WTC11 (cell line): ENCODE results near the gene WRAP73. TPM values are rescaled to one million over a fixed set of nuclear protein-coding genes. Genes with fewer than 3 reads are reported as not detected.

ENCODE experiments used
- ATAC-seq: fragments of 200-7000 bp; cut with Tn5 transposase; 2 replicates; pipeline ENCODE4 v1.10.0; 2021; ENCODE audit warnings: mild to moderate bottlenecking, moderate library complexity
- Bru-seq: library from RNA; stranded (reverse); fragments of 400-500 nt; gene quantifications from one replicate; lab custom pipeline; 2021; lab: Mats Ljungman, UMichigan
- CTCF ChIA-PET: fragments of 300-600 bp; sonication (Branson Sonifier 250); formaldehyde crosslinking; loops from one replicate; lab custom pipeline; 2021; ENCODE audit warnings: antibody characterized with exemption; lab: Charles Lee
- POLR2A ChIA-PET: fragments of 350-600 bp; sonication (Branson Sonifier 250); formaldehyde crosslinking; loops from one replicate; lab custom pipeline; 2021; ENCODE audit warnings: antibody characterized with exemption; lab: Charles Lee
- DNase-seq: peaks from one replicate; pipeline ENCODE4 v3.0.0; 2021; ENCODE audit warnings: low spot score
- H3K27ac Mint-ChIP-seq: 2 replicates; pipeline ENCODE4 v1.8.0; 2021; ENCODE audit warnings: mixed read lengths
- H3K27me3 Mint-ChIP-seq: 2 replicates; pipeline ENCODE4 v1.8.0; 2021; ENCODE audit warnings: low read depth, mild to moderate bottlenecking, moderate library complexity, mixed read lengths
- H3K36me3 Mint-ChIP-seq: 2 replicates; pipeline ENCODE4 v1.8.0; 2021; ENCODE audit warnings: mixed read lengths
- H3K4me1 Mint-ChIP-seq: 2 replicates; pipeline ENCODE4 v1.8.0; 2022; ENCODE audit warnings: mixed read lengths
- H3K4me3 Mint-ChIP-seq: 2 replicates; pipeline ENCODE4 v1.8.0; 2021; ENCODE audit warnings: mild to moderate bottlenecking, moderate library complexity, mixed read lengths
- H3K9me3 Mint-ChIP-seq: 2 replicates; pipeline ENCODE4 v1.8.0; 2021; ENCODE audit warnings: mixed read lengths
- ARID4B ChIP-seq: sonication (generic); formaldehyde crosslinking; IDR thresholded peaks from 2 replicates; pipeline ENCODE4 v1.8.0; 2023; ENCODE audit warnings: missing genetic modification reagents, mild to moderate bottlenecking, borderline replicate concordance
- ATF3 ChIP-seq: sonication (generic); formaldehyde crosslinking; conservative IDR thresholded peaks from 2 replicates; pipeline ENCODE4 v1.8.1; 2022; ENCODE audit warnings: mild to moderate bottlenecking, missing genetic modification reagents
- CREB1 ChIP-seq: sonication (generic); formaldehyde crosslinking; IDR thresholded peaks from 2 replicates; pipeline ENCODE4 v1.8.0; 2023; ENCODE audit warnings: mild to moderate bottlenecking, missing genetic modification reagents
- CTCF ChIP-seq: fragments of 200-600 bp; IDR thresholded peaks from 2 replicates; pipeline ENCODE4 v1.8.0; 2022; ENCODE audit warnings: antibody characterized with exemption
- FOXK1 ChIP-seq: sonication (generic); formaldehyde crosslinking; IDR thresholded peaks from 2 replicates; pipeline ENCODE4 v1.8.0; 2022; ENCODE audit warnings: mild to moderate bottlenecking, moderate library complexity, missing genetic modification reagents
- FOXP4 ChIP-seq: sonication (generic); formaldehyde crosslinking; IDR thresholded peaks from 2 replicates; pipeline ENCODE4 v1.8.0; 2022; ENCODE audit warnings: mild to moderate bottlenecking, missing genetic modification reagents
- HMGXB4 ChIP-seq: sonication (generic); formaldehyde crosslinking; IDR thresholded peaks from 2 replicates; pipeline ENCODE4 v1.8.1; 2023; ENCODE audit warnings: mild to moderate bottlenecking, moderate library complexity, missing genetic modification reagents
- JUN ChIP-seq: sonication (generic); formaldehyde crosslinking; IDR thresholded peaks from 2 replicates; pipeline ENCODE4 v1.8.0; 2023; ENCODE audit warnings: mild to moderate bottlenecking, missing genetic modification reagents
- NFYB ChIP-seq: sonication (generic); formaldehyde crosslinking; conservative IDR thresholded peaks from 2 replicates; pipeline ENCODE4 v1.8.0; 2022; ENCODE audit warnings: low read depth, missing genetic modification reagents
- SMAD4 ChIP-seq: sonication (generic); formaldehyde crosslinking; IDR thresholded peaks from 2 replicates; pipeline ENCODE4 v1.8.0; 2022; ENCODE audit warnings: mild to moderate bottlenecking, missing genetic modification reagents
- SOX15 ChIP-seq: fragments of 250-450 bp; sonication (Bioruptor Pico); IDR thresholded peaks from 2 replicates; pipeline ENCODE4 v1.9.0; 2021; ENCODE audit warnings: mild to moderate bottlenecking
- SP1 ChIP-seq: sonication (generic); formaldehyde crosslinking; conservative IDR thresholded peaks from 2 replicates; pipeline ENCODE4 v1.8.1; 2022; ENCODE audit warnings: missing genetic modification reagents
- TEAD1 ChIP-seq: sonication (generic); formaldehyde crosslinking; IDR thresholded peaks from 2 replicates; pipeline ENCODE4 v1.8.0; 2022; ENCODE audit warnings: mild to moderate bottlenecking, missing genetic modification reagents
- ZNF281 ChIP-seq: sonication (generic); formaldehyde crosslinking; IDR thresholded peaks from 2 replicates; pipeline ENCODE4 v1.8.0; 2023; ENCODE audit warnings: mild to moderate bottlenecking, missing genetic modification reagents
- ZNF425 ChIP-seq: fragments of 250-450 bp; sonication (Bioruptor Pico); conservative IDR thresholded peaks from 2 replicates; pipeline ENCODE4 v1.9.0; 2021; ENCODE audit warnings: mild to moderate bottlenecking
- ZNF512 ChIP-seq: sonication (generic); formaldehyde crosslinking; IDR thresholded peaks from 2 replicates; pipeline ENCODE4 v1.8.1; 2022; ENCODE audit warnings: missing genetic modification reagents, borderline replicate concordance
- long read RNA-seq, 3 experiments: library from RNA in 1 of 3; library from capped mRNA in 1 of 3; library from polyadenylated mRNA in 1 of 3; unstranded in 2 of 3; stranded (forward) in 1 of 3; transcript quantifications; one replicate each; pipeline ENCODE4 v2.0.0, GENCODE V29; 2021
- total RNA-seq: library from RNA; stranded (reverse); gene quantifications from 3 replicates; pipeline ENCODE4 v1.2.3, GENCODE V29; 2021

The WRAP73 gene
- total RNA-seq (33.8 to 39.2 TPM (median 34.7 TPM) in 3 replicates), Bru-seq, nascent RNA (percentile 66 among the genes with signal in this experiment)
- long read RNA-seq, experiment 1, transcript WRAP73-201 (12 exons, 1,665 nt): major isoform, 81 of 152 reads
- long read RNA-seq, experiment 1, transcript WRAP73-202 (11 exons, 1,998 nt): minor isoform, 9 of 152 reads
- long read RNA-seq, experiment 1, partial matches to known transcripts: 22 of 152 reads
- long read RNA-seq, experiment 1, other reads (novel, unspliced or antisense): 40 of 152 reads
- long read RNA-seq, experiment 2, transcript WRAP73-201 (12 exons, 1,665 nt): major isoform, 15 of 38 reads
- long read RNA-seq, experiment 2, partial matches to known transcripts: 11 of 38 reads
- long read RNA-seq, experiment 2, other reads (novel, unspliced or antisense): 11 of 38 reads
- long read RNA-seq, experiment 3, transcript WRAP73-201 (12 exons, 1,665 nt): major isoform, 13 of 25 reads
- long read RNA-seq, experiment 3, partial matches to known transcripts: 0 of 25 reads
- long read RNA-seq, experiment 3, other reads (novel, unspliced or antisense): 7 of 25 reads

- Mint-ChIP-seq H3K9me3 (no peaks in the 10 kb centered on the region), H3K36me3 (peaks cover 15% of the 10 kb centered on the region), H3K4me1 (peaks cover 10% of the 10 kb centered on the region), H3K27me3 (peaks cover 40% of the 10 kb centered on the region), H3K4me3 (peak within 1 kb of the TSS; percentile 82), H3K27ac (no peak within 1 kb of the TSS)
- ChIA-PET CTCF (interaction anchor here (1.1 to 1.4 kb wide), 3 partner anchors 35 to 85 kb away, joined by 3 to 4 read pairs (median 3); no protein-coding TSS in a partner anchor), POLR2A (interaction anchor here (0.6 kb wide), 1 partner anchor 1757 kb away, joined by 3 read pairs; no protein-coding TSS in a partner anchor)
- DNase-seq: peak; percentile 90
- ATAC-seq: peak; percentile 43
- peak; percentile 34; the same call in 1 of the 2 replicates for TF ChIP-seq SP1 (CRISPR knock-in tag)
- no peak for TF ChIP-seq SOX15 (CRISPR knock-in tag)
- TF ChIP-seq SMAD4 (CRISPR knock-in tag): no peak
- TF ChIP-seq CREB1: no peak
- TF ChIP-seq ATF3 (CRISPR knock-in tag): no peak
- no peak for TF ChIP-seq ZNF281 (CRISPR knock-in tag)
- no peak for TF ChIP-seq HMGXB4 (CRISPR knock-in tag)
- peak; percentile 81 for TF ChIP-seq NFYB
- TF ChIP-seq FOXK1 (CRISPR knock-in tag): no peak
- TF ChIP-seq CTCF: no peak
- no peak for TF ChIP-seq JUN (CRISPR knock-in tag)
- no peak for TF ChIP-seq TEAD1
- TF ChIP-seq ARID4B (CRISPR knock-in tag): peak; percentile 48; the same call in 1 of the 2 replicates
- no peak for TF ChIP-seq FOXP4
- TF ChIP-seq ZNF425: no peak
- TF ChIP-seq ZNF512 (CRISPR knock-in tag): no peak
These were observed at the start of gene WRAP73 for GRCh38 chr1:3649342-3650247. TSS of gene WRAP73 (minus strand) at chr1:3650103. CDS start at chr1:3649999, 104 bp downstream.
